HG03103 (cell line): ENCODE measurements around the gene CAND2.
"Not testable (repeated sequence)": the region's sequence is repeated elsewhere in the genome, so short reads cannot be mapped to it uniquely, and the experiment has no call there.

Source experiments
- ATAC-seq: cut with Tn5 transposase; IDR thresholded peaks from one replicate; pipeline ENCODE4 v1.9.1; 2021; ENCODE audit warnings: low read depth; ENCODE audit not compliant: unreplicated experiment

The CAND2 gene

DNA sequence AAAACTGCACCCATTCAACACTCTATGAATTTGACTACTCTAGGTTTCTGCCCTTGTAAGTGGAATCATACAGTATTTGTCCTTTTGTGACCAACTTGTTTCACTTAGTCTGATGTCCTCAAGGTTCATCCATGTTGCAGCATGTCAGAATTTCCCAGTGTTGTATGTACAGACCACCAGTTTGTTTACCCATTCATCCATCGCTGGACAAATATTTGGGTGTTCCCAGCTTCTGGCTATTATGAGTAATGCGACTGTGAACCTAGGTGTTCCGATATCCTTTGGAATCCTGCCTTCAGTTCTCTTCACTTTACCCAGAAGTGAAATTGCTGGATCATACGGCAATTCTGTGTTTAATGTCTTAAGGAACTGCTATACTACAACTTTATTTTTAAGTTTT lies 32.3 kb downstream of the CAND2 start:
- ATAC-seq, result no peak

DNA sequence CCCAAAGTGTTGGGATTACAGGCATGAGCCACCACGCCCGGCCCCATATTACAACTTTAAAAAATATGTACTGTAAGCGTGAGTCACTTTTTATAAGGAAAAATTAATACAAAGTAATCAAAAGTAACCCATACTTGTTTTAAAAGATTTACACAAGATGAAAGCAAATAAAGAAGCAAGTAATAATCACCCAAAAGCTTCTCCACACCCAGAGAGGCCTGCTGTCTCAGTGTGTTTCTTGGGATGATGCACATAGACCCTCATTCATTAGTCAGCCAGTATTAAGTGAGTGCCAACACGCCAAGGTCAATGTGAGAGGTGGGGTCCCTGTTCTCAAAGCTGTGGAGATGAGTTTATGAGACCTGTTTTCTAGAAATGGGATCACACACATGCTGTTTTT lies 32.9 kb downstream of the CAND2 start:
- ATAC-seq, result no peak

DNA sequence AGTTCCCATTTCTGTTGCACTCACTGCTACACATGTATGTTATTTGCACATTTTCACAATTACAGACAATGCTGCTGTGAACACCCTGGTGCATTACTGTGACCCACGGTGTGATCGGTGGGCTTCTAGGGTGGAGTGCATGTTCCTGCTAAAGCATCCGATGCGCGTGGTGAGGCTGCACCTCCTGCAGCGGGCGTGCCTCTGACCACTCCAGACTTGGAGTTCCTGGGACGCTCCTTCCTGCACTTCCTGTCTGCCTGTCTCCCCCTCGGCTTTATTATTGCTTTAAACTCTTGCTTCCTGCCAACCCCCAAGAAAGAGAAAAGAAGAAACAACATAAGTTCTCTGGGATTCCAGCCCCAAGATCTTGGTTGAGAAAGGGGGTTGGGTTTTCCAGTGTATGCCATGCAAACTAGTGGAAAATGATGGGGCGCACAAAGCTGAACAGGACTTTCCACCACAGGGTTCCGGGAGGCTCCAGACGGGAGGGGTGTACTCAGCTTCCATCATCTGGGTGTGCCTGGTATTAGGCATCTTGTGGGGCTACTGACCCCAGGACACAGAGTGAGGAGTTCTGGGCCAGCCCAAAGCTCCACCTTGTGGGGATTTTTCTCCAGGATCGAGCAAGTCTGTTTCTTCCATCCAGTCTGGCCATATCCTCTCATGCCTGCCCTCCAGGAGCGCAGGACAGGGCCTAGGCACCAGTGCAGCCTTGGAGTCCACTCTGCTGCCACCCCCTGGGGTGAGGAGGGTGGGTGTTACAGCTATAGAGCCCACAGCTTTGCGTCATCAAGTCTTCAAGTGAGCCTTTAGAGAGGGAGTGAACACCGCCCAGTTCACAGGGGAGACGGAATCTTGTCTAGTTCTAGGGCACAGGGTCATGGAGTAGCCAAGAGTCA lies 33.7 kb downstream of the CAND2 start:
- no peak for ATAC-seq

DNA sequence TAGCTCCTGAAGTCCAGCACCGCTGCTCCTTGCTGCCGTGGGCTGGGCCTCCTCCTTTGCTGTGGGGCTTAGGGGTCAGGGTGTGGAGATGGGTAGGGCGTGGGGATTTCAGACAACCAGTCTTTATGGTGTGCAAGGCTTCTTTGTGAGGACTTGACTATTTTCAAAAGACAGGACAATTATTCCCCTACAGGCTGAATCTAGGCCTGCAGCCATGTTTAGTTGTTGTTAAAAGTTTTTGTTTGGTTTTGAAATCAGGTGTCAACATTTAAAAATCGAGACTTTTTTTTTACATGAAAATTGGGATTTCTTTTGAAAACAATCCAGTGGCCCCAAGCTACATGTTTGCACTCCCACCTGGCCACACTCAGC lies 34.3 kb downstream of the CAND2 start:
- no peak for ATAC-seq

DNA sequence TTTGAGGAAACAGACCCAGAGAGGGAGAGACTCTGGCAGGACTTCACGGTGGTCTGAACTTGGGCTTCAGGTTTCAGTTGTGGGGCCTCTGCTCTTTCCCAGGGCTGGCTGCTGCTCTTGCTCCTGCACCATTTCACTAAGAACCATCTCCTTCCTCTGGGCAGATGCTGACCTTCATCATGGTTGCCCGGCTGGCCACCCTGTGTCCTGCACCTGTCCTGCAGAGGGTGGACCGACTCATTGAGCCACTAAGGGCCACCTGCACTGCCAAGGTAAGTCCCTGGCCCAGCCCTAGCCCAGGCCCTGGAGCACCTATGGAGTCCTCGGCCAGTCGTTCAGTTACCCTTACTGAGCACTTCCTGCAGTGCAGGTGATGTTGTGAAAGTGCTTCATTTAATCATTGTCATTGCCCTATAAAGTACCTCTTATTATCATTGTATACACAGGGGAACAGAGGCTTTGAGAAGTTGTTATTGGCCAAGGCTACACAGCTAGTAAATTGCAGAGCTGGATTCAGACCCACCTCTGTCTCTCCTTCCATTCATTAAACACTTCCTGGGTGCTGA lies 34.9 kb downstream of the CAND2 start:
- no peak for ATAC-seq

DNA sequence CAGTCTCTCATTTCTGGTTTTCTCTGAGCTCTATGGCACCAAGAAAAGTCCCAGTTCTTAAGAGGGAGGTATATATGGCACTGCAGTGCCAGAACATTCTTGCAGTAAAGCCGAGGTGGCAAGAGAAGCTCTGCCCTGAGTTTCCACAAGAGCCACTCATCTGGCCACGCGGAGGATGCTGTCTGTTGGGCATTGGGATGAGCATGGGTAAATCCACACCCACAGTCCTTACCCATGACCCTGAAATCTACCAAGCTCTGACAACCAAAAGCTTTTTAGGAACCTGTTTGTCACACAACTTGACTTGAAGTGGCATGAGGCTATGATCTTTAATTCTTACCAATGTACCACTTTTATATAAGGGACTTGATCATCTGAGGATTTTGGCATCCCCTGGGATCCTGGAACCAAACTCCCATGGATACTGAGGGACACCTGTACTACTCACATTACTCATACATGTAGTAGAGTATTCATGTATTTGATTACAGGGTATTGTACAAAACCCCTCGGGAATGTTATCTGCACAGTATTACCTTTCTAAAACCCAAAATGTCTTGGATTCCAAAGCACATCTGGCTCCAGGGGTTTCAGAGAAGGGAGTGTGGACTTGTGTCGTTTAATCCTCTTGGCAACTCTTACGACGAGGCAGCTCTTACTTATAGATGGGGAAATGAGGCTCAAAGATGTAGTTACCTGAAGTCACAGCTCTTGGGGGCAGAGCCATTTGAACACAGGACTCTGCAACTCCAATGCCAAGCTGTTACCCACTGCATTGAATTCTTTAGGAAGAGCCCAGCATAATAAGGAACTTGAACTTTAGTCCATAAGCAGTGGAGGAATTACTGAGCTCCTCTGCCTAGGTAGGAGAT lies 36.1 kb downstream of the CAND2 start:
- no peak for ATAC-seq

DNA sequence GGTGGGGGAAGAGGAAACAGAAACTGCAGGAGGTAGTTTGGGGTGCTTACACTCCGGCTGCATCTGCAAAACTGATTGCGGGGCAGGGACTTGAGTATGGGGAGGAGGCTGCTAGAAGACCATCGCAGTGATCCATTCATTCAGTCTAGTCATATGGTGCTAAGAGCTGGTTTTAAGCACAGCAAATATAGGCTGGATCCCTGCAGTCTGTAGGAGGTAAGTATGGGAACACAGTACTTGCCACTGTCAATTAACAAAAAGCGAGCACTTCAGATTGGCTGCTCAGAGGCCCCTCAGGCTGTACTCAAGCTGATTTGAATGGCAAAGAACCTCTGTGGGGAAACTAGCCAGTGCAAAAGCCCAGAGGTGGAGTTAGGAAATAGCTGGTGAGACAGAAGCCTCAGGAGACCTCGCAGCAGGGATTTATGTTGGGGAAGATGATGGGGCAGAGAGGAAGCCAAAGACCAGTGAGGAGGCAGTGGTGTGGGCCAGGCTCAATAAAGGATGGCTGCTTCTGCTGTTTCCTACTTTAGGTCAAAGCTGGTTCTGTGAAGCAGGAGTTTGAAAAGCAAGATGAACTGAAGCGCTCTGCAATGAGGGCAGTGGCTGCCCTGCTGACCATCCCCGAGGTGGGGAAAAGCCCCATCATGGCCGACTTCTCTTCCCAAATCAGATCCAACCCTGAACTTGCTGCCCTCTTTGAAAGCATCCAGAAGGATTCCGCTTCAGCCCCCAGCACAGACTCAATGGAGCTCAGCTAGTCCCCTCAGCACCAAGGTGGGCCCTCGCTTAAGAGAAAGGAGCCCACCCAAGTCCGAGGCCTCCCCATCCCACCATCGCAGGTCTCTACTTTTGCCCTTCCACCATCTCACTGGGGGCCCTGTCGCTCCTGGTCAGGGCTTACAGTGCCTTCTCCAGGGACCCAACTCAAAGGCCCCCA lies 37.0 kb downstream of the CAND2 start:
- no peak for ATAC-seq

DNA sequence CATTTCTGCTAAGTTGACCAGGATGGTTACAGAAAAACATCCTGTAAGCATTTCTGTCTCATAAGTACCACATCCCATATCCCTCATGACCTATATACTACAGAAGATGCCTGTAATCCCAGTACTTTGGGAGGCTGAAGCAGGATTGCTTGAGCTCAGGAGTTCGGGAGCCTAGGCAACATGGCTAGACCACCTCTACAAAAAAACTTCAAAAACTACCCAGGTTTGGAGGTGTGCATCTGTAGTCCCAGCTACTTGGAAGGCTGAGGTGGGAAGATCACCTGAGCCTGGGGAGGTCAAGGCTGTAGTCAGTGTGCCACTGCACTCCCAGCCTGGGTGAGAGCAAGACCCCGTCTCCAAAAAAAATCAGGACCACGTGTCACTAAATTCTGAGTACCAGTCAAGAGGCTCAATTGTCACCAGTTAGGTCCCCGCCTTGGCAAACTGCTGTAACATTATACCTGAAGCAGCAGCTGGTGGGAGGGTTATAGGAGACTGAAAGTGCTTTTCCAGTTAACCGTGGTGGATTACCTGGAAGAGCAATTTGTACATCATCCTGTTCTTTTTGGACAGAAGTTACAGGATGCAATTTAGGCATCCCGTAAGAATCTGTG lies 38.7 kb downstream of the CAND2 start:
- no peak for ATAC-seq

DNA sequence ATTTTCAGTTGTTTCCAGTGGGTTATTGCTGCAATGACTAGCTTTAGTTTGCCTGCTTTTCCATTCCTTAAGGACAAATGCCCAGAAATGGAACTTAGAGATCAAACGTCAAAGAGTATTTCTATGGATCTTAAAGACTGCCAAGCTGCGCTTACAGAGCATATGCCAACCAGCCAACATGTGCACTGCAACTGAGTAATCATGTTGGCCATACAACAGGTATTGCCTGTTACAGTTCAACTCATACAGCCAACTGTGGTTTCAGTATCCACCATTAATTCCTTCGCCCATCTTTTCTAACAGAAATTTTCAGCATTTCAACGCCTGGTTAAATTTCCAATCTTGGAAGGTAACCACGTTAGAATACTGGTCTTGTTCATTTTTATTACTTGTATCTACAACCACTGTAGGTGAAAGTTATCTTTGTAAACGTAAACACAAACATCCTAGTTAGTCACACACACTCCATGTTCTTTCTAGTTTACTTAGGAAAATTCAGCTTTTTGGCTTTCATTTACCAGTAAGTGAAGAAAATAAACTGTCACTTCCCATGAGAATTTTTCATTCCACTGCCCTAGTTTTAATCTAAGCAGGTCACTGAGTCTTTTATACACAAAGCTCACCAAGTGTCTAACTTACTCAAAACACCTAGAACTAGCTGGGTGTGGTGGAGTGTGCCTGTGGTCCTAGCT lies 41.0 kb downstream of the CAND2 start:
- ATAC-seq, result no peak

DNA sequence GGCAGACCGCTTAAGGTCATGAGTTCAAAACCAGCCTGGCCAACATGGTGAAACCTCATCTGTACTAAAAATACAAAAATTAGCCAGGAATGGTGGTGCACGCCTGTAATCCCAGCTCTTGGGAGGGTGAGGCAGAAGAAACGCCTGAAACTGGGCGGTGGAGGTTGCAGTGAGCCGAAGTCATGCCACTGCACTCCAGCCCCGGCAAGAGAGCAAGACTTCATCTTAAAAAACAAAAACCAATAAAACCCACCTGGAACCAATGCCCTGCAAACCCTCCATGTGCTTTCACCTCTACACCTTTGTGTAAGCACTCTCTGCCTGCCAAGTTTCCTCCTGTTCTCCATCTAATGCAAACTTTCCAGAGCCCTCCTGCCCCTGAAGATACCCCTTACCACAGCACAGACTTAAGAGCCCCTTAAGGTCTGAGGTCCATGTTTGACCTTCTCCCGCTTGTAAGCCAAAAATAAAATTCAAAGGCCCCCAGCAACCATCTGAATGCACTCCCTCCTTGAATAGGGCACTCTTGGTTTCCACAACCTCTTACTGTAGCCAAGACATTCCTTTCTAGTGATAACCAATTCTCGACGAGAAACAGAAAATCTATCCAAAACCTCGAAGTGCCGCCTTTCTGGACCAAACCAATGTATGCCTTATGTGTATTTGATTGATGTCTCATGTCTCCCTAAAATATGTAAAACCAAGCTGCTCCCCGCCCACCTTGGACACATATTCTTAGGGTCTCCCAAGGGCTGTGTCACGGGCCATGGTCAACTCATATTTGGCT lies 41.9 kb downstream of the CAND2 start:
- no peak for ATAC-seq

DNA sequence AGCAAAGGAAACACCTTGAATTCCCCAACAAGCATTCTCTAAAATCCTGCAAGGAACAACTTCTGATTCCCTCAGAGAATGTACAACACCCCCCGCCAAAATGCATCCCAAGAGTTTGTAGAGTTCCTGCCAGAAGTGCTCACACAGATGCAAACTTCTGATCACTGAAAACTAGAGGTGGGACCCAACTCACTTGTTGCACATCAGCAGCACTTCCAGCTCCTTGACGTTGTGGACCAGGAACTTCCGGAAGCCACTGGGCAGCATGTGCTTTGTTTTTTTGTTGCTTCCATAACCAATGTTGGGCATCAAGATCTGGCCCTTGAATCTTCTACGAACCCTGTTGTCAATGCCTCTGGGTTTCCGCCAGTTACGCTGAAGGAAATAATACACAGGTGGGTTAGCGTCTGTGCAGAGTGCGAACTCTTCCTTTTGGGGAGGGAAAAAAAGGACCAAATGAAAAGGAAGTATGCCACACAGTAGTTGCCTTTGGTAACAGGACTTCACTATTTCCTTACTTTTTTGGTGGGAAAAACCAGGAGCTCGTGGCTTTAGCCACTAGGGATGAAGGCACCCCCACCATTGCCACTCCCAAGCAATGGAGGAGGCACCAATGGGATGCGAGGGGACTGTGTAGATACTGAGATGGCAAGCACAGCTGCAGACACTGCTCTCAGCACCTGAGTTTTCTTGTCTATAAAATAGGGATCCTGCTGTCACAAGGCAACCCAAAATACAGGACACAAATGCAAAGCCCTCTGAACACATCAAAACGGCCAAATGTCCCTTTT lies 42.9 kb downstream of the CAND2 start:
- ATAC-seq, result no peak

DNA sequence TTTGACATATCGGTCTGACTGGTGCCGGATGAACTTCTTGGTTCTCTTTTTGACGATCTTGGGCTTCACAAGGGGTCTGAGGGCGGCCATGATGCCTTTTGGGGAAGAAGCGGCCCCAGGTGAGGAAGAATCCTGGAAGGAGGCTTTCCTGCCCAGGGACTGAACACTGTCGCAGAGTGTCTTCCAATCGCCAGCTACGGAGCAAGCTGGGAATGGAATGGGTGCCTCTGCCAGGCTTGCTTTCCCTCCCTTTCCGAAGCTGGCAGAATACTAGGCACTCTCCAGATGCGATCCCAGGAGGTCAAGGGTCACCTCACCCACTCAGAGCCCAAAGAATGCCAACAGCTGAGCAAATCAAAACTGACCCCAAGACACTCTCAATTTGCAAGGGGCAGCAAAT lies 43.7 kb downstream of the CAND2 start:
- not testable (repeated sequence) for ATAC-seq

DNA sequence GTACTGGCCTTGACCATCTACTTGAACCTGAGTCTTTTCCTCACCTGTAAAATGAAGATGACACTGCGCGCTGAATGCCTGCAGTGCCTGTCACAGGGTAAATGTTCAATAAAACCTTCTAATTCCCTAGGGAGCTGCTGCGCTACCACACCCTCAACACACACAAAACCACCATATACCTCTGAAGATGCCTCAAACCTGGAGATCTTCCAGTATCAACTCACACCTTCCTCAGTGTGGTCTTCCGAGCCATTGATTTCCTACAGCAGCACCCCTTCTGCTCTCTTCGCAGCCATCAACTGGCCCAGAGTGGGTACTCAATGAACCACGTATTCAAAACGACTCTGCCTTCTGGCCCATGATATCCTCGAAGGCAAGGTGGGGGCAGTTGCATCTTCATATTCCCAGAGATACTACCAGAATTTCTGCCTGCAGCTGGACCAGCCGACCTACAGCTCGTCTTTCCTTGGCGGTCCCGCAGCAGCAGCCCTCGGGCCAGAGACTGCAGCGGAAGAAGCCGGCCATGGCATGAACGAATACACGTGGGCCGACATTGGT lies 44.2 kb downstream of the CAND2 start:
- peak; percentile 13 for ATAC-seq

DNA sequence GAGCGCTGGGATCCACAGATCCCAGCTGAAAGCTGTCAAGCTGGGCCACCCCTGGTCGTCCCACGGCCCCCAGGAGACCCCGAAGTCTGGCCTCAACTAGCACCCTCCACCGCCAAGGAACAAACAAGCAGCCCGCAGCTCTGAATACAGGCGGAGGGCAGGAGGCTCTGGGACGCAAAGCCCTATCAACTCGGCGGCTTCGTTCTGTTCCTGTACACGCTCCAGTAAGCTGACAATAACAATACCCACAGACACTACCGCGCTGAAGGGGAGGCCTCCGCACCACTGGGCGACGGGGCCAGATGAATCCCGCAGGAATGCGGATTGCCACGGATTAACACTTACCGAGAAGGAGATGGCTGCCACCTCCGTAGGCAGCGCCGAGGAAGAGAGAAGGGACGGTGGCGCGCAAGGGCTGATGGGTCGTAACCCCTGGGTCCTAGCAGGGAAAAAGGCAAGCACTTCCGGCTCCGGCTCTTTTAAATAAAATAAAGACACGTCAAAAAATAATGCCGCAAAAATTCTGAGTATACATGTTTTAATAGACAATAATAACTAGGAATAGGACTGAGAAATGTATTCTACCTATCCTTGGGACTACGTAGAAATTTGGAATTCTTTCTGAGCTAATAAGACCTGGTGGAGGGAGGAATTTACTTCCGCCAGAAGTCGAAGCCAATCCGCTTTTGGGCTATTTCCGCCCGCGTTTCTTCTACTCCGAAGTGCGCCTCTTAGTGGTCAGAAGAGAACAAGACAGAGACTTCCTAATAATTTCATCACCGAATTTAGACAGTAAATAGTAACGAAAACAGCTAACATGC lies 44.9 kb downstream of the CAND2 start, which contains the start of gene RPL32:
RPL32 (minus strand) TSS at position 417 of the 821 bp plus-strand sequence. CDS start 1,328 bp downstream, outside the sequence.
- peak; percentile 70 for ATAC-seq

DNA sequence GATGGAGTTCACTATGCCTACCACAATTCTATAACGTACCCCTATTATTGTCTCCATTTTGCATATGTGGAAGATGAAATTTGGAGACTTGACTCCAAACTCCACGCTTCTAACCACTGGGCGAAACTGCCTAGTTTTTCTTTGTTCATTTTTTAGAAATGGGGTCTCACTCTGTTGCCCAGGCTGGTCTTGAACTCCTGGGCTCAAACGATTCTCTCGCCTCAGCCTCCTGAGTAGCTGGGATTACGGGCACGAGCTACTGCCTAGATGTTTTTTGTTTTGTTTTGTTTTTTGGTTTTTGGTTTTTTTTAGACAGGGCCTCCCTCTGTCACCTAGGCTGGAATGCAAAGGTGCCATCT lies 45.5 kb downstream of the CAND2 start:
- peak; percentile 8 for ATAC-seq

DNA sequence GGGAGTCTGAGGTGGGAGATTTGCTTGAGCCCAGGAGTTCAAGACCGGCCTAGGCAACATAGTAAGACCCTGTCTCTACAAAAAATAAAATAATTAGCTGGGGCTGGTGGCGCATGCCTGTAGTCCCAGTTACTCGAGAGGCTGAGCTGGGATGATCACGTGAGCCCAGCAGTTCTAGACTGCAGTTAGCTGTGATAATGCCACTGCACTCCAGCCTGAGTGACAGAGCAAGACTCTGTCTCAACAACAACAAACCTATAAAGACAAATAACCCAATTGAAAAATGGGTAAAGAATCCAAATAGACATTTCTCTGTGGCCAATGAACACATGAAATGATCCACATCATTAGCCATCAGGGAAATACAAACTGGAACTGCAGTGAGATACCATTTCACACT lies 46.0 kb downstream of the CAND2 start:
- no peak for ATAC-seq
